HUES64 (cell line): ENCODE data around the gene NOP58. TPM values are rescaled to one million over a fixed set of nuclear protein-coding genes. Genes with fewer than 3 reads are reported as not detected.
"Not testable (repeated sequence)": the region's sequence is repeated elsewhere in the genome, so short reads cannot be mapped to it uniquely, and the experiment has no call there.

Experiments used
- H3K27ac ChIP-seq: 2 replicates; pipeline ENCODE4 v1.7.0; 2013; ENCODE audit warnings: low read depth, low read length, inconsistent platforms
- H3K27me3 ChIP-seq: 2 replicates; pipeline ENCODE4 v1.6.1; 2013; ENCODE audit warnings: mild to moderate bottlenecking, low read length; ENCODE audit not compliant: insufficient read depth
- H3K36me3 ChIP-seq: 2 replicates; pipeline ENCODE4 v1.6.1; 2013; ENCODE audit warnings: mild to moderate bottlenecking, low read length; ENCODE audit not compliant: insufficient read depth
- H3K4me1 ChIP-seq: 2 replicates; pipeline ENCODE4 v1.6.1; 2013; ENCODE audit warnings: mild to moderate bottlenecking, low read length, moderate library complexity; ENCODE audit not compliant: insufficient read depth
- H3K4me3 ChIP-seq: 2 replicates; pipeline ENCODE4 v1.5.1; 2013; ENCODE audit warnings: mild to moderate bottlenecking, low read length, moderate library complexity
- H3K9ac ChIP-seq: 2 replicates; pipeline ENCODE4 v1.6.1; 2013; ENCODE audit warnings: mild to moderate bottlenecking, low read depth, low read length
- H3K9me3 ChIP-seq: 2 replicates; pipeline ENCODE4 v1.6.1; 2013; ENCODE audit warnings: low read depth, low read length; ENCODE audit not compliant: insufficient read depth
- WGBS: fragments of 150-250, 120-280 bp; methylation state at CpG from one replicate; pipeline ENCODE4 v1.1.7; 2013; ENCODE audit warnings: missing lambda C conversion rate; 5-methylcytosine and 5-hydroxymethylcytosine counted together
- polyA plus RNA-seq, 2 experiments: library from polyadenylated mRNA; stranded (reverse); fragments of 50-300 nt; gene quantifications; one replicate each; pipeline ENCODE4 v1.2.3, GENCODE V29; 2013

The NOP58 gene
- polyA plus RNA-seq (2013, experiment 1 of 2), result 105 TPM
- 95.7 TPM for polyA plus RNA-seq (2013, experiment 2 of 2)

DNA sequence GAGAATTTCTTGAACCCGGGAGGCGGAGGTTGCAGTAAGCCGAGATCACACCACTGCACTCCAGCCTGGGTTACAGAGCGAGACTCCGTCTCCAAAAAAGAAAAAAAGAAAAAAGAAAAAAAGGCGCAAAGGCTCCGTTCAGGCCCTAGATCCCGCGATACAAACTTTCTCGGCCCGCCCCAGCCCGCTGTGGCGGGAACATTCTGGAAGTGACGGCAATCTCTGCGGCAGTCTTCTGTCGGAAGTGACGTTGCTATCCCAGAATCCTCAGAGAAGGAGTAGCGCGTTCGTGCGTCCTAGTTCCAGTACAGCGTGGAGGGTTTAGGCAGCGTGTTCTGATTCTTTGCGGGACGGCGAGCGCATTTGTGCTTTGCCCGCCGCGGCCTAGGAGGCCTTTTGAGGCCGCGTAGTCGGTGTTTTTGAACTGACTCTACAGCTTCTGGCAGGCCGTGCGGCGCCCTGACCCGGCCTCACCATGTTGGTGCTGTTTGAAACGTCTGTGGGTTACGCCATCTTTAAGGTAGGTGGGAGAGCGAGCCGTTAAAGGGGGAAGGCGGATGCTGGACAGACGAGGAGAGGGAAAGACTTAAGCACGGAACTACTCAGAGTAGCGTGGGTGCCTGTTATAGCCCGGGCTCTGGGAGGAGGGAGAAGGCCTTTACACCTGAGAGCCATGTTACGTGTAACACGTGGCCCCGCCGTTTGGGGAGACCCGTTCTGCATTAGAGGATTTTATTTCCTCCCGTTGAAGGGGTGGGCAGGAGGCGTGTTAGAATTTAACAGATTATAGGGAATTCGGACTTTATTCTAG, at the start of gene NOP58:
Gene NOP58, plus strand, starts transcription at position 297 of the 811 bp plus-strand sequence. Its CDS starts 179 bp downstream, at position 476.
- Histone ChIP-seq H3K9ac (peak within 1 kb of the TSS; percentile 99), H3K9me3 (no peaks in the 10 kb centered on the region), H3K27me3 (no peaks in the 10 kb centered on the region), H3K4me3 (peak within 1 kb of the TSS; percentile 91), H3K27ac (peak within 1 kb of the TSS; percentile 94), H3K36me3 (peaks cover 7% of the 10 kb centered on the region; the same call in 1 of the 2 replicates), H3K4me1 (0 out of 2 replicates have a peak, but pooled peaks cover 2% of the 10 kb centered on the region)
- under 1% methylated on average over 54 of the region's 54 CpGs for WGBS

DNA sequence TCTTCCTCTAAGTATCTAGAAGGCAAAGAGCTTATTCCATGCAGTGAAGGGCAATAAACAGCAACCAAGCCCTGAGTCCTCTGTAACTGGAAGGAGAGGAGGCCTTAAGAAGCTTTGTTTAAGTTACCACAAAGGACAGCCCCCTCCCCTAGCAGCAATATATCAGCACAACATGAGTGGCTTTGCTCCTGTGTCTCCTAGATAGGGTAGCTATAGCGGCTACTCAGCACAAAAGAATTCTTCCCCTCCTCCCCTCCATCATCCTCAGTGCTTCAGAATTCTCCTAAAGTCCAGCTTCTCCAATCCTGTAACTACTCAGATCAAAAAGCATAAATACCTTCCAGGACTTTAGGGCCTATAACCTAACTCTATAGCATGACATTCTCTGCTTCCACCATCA, 43.7 kb upstream of the NOP58 start:
- Histone ChIP-seq H3K9ac (peak overlapping the region; percentile 22; the same call in 1 of the 2 replicates), H3K9me3 (no peaks in the 10 kb centered on the region), H3K27me3 (no peaks in the 10 kb centered on the region), H3K4me3 (no peak overlapping the region), H3K4me1 (peaks cover 8% of the 10 kb centered on the region; the same call in 1 of the 2 replicates), H3K27ac (peak overlapping the region; percentile 32), H3K36me3 (peaks cover 52% of the 10 kb centered on the region)
- 39% methylated on average over 1 of the region's 1 CpG for WGBS

GRCh38 chr2:202237787-202238233, 27.8 kb upstream of the NOP58 start:
- Histone ChIP-seq H3K9ac (peak overlapping the region; percentile 93), H3K27ac (peak overlapping the region; percentile 96), H3K4me3 (peak overlapping the region; percentile 93), H3K27me3 (no peaks in the 10 kb centered on the region), H3K9me3 (no peaks in the 10 kb centered on the region), H3K4me1 (peaks cover 8% of the 10 kb centered on the region), H3K36me3 (peaks cover 7% of the 10 kb centered on the region; the same call in 1 of the 2 replicates)
- WGBS, result under 1% methylated on average over 30 of the region's 30 CpGs

GRCh38 chr2:202238234-202239197, 27.0 kb upstream of the NOP58 start, which contains the start of gene SUMO1:
TSS of gene SUMO1 (minus strand) at chr2:202238597. CDS start at chr2:202238451, 146 bp downstream.
- Histone ChIP-seq H3K27me3 (no peaks in the 10 kb centered on the region), H3K4me1 (peaks cover 8% of the 10 kb centered on the region), H3K9ac (peak within 1 kb of the TSS; percentile 93), H3K4me3 (peak within 1 kb of the TSS; percentile 93), H3K9me3 (no peaks in the 10 kb centered on the region), H3K36me3 (peaks cover under 1% of the 10 kb centered on the region; the same call in 1 of the 2 replicates), H3K27ac (peak within 1 kb of the TSS; percentile 96)
- 6% methylated on average over 48 of the region's 54 CpGs for WGBS

- H3K27ac ChIP-seq, H3K9ac ChIP-seq, H3K9me3 ChIP-seq, H3K36me3 ChIP-seq, H3K27me3 ChIP-seq, H3K4me3 ChIP-seq: not testable (repeated sequence)
- H3K4me1 ChIP-seq, result peaks cover 15% of the 10 kb centered on the region
- over 99% methylated on average over 5 of the region's 5 CpGs for WGBS
Measured at GRCh38 chr2:202247710-202248109, 17.9 kb upstream of the NOP58 start.

GRCh38 chr2:202249521-202250253, 15.9 kb upstream of the NOP58 start:
- 34% methylated on average over 10 of the region's 10 CpGs for WGBS
- Histone ChIP-seq H3K9me3 (no peaks in the 10 kb centered on the region), H3K9ac (peak overlapping the region; percentile 54), H3K4me3 (peak overlapping the region; percentile 32), H3K36me3 (no peaks in the 10 kb centered on the region), H3K27ac (peak overlapping the region; percentile 81), H3K27me3 (no peaks in the 10 kb centered on the region), H3K4me1 (peaks cover 15% of the 10 kb centered on the region)

- Histone ChIP-seq H3K27me3 (no peaks in the 10 kb centered on the region), H3K36me3 (no peaks in the 10 kb centered on the region), H3K9ac (no peak overlapping the region), H3K27ac (no peak overlapping the region), H3K4me3 (no peak overlapping the region), H3K9me3 (no peaks in the 10 kb centered on the region), H3K4me1 (peaks cover 15% of the 10 kb centered on the region)
- 99% methylated on average over 5 of the region's 5 CpGs for WGBS
Measured at GRCh38 chr2:202251494-202251893, 14.1 kb upstream of the NOP58 start.

GRCh38 chr2:202261531-202261930, 4.0 kb upstream of the NOP58 start:
- 73% methylated on average over 3 of the region's 4 CpGs for WGBS
- H3K27ac ChIP-seq, result no peak overlapping the region
- no peaks in the 10 kb centered on the region for H3K27me3 ChIP-seq
- no peak overlapping the region for H3K4me3 ChIP-seq
- no peaks in the 10 kb centered on the region for H3K36me3 ChIP-seq
- H3K9me3 ChIP-seq, result no peaks in the 10 kb centered on the region
- no peak overlapping the region for H3K9ac ChIP-seq
- H3K4me1 ChIP-seq, result no peaks in the 10 kb centered on the region

GRCh38 chr2:202267495-202267894, 1.9 kb downstream of the NOP58 start:
- WGBS, result 20% methylated on average over 9 of the region's 9 CpGs
- H3K4me1 ChIP-seq, result peaks cover 8% of the 10 kb centered on the region; the same call in 1 of the 2 replicates
- H3K9me3 ChIP-seq, result no peaks in the 10 kb centered on the region
- peak overlapping the region; percentile 99 for H3K9ac ChIP-seq
- H3K4me3 ChIP-seq, result peak overlapping the region; percentile 91
- H3K27me3 ChIP-seq, result no peaks in the 10 kb centered on the region
- peaks cover 9% of the 10 kb centered on the region; the same call in 1 of the 2 replicates for H3K36me3 ChIP-seq
- no peak overlapping the region for H3K27ac ChIP-seq

DNA sequence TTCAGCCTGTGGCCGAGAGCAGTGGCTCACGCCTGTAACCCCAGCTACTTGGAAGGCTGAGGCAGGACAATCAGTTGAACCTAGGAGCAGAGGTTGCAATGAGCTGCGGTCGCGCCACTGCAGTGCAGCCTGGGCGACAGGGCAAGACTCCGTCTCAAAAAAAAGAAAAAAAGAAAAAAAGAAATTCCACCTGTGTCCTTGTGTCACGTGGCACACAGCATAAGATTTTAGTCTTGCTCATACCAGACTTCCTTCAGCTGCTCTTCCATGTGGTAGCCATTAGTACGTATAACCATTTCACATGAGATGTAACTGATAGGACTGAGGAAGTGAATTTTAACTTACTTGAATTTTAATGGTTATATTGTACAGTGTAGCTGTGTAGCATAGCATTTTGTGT, 4.0 kb downstream of the NOP58 start:
- WGBS, result 93% methylated on average over 9 of the region's 9 CpGs
- Histone ChIP-seq H3K4me3 (0 out of 2 replicates have a peak overlapping the region, but pooled peaks have one; percentile 12), H3K36me3 (peaks cover 15% of the 10 kb centered on the region), H3K4me1 (peaks cover 10% of the 10 kb centered on the region; the same call in 1 of the 2 replicates), H3K27me3 (no peaks in the 10 kb centered on the region), H3K27ac (no peak overlapping the region), H3K9me3 (no peaks in the 10 kb centered on the region), H3K9ac (no peak overlapping the region)
